NCI-H2196 treated with DMSO at 0.1 percent for 48 hours (cell line): Measurements from ENCODE around the gene FKBP6.
"Not testable (repeated sequence)": the region's sequence is repeated elsewhere in the genome, so short reads cannot be mapped to it uniquely, and the experiment has no call there.

Source experiments
- DNase-seq: peaks from one replicate; lab custom pipeline; 2025; ENCODE audit not compliant: unreplicated experiment; lab: John Stamatoyannopoulos, UW

Gene FKBP6

GRCh38 chr7:73354196-73354595 lies 26.2 kb downstream of the FKBP6 start:
- DNase-seq = no peak

- DNase-seq = no peak
Observed at GRCh38 chr7:73354821-73355220, 26.9 kb downstream of the FKBP6 start.

- no peak for DNase-seq
Observed at GRCh38 chr7:73356159-73356558, 28.2 kb downstream of the FKBP6 start.

- DNase-seq = no peak
Observed at GRCh38 chr7:73358590-73359275, 30.8 kb downstream of the FKBP6 start.

GRCh38 chr7:73359306-73359705 lies 31.3 kb downstream of the FKBP6 start:
- no peak for DNase-seq

GRCh38 chr7:73359746-73360375 lies 31.9 kb downstream of the FKBP6 start:
- no peak for DNase-seq

- not testable (repeated sequence) for DNase-seq
Observed at GRCh38 chr7:73360590-73360989, 32.6 kb downstream of the FKBP6 start.

GRCh38 chr7:73363225-73364005 lies 35.5 kb downstream of the FKBP6 start:
- DNase-seq = no peak

GRCh38 chr7:73364006-73364728 lies 36.2 kb downstream of the FKBP6 start:
- DNase-seq = no peak

- no peak for DNase-seq
Observed at GRCh38 chr7:73366127-73366526, 38.2 kb downstream of the FKBP6 start.

- no peak for DNase-seq
Observed at GRCh38 chr7:73366990-73367389, 39.0 kb downstream of the FKBP6 start.

GRCh38 chr7:73369009-73369408 lies 41.0 kb downstream of the FKBP6 start:
- no peak for DNase-seq

GRCh38 chr7:73369622-73370021 lies 41.7 kb downstream of the FKBP6 start:
- no peak for DNase-seq

GRCh38 chr7:73373741-73374140 lies 45.8 kb downstream of the FKBP6 start:
- DNase-seq = no peak

GRCh38 chr7:73376262-73376661 lies 48.3 kb downstream of the FKBP6 start:
- DNase-seq = not testable (repeated sequence)

GRCh38 chr7:73376671-73377412 lies 48.9 kb downstream of the FKBP6 start:
- no peak for DNase-seq

GRCh38 chr7:73377413-73378200 lies 49.6 kb downstream of the FKBP6 start:
- DNase-seq = not testable (repeated sequence)

GRCh38 chr7:73382934-73383503 lies 55.1 kb downstream of the FKBP6 start:
- DNase-seq = no peak

GRCh38 chr7:73387221-73387828 lies 59.4 kb downstream of the FKBP6 start:
- no peak for DNase-seq
